GM13977 (cell line): ENCODE data around the gene ZSCAN2.
"Not testable (repeated sequence)": the region's sequence is repeated elsewhere in the genome, so short reads cannot be mapped to it uniquely, and the experiment has no call there.

Source experiments
- DNase-seq: peaks from one replicate; pipeline ENCODE4 v3.0.0; 2012; ENCODE audit warnings: low spot score
- in situ Hi-C: fragments of 300-500 bp; cut with MboI; formaldehyde crosslinking; loops from one replicate; pipeline ENCODE4 v1.12.0; 2022; ENCODE audit warnings: low sequenced_read_pairs, low pct_unique_long_range_greater_than_20kb, mixed read lengths, inconsistent platforms; ENCODE audit not compliant: unreplicated experiment
- TF ChIP-seq, protein P1 (sequence below): IDR thresholded peaks from 2 replicates; pipeline ENCODE4 v1.5.1; 2012; ENCODE audit warnings: mild to moderate bottlenecking, control low read depth; ENCODE audit not compliant: insufficient read depth; ENCODE audit errors: extremely low read depth, missing control alignments

Gene ZSCAN2

DNA sequence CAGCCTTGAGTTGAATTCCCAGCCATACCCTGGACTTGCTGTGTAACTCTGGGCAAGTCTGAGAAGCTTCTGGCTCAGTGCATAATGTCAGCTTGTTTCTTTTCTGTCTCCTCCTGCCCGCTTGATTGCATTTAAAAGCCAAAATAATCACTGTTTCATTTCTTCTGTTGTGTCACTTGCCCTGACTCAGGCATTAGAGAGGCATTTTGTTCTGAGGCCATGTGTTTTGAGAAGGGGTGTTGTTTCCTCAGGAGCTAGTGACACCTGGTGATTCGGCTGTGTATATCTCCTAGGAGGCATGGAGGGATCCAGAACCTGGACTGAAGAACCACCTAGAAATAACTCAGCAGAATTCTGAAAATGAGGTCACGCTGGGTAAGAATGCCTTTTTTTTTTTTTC, 37.3 kb downstream of the ZSCAN2 start:
- DNase-seq = no peak
- TF ChIP-seq, protein P1, sequence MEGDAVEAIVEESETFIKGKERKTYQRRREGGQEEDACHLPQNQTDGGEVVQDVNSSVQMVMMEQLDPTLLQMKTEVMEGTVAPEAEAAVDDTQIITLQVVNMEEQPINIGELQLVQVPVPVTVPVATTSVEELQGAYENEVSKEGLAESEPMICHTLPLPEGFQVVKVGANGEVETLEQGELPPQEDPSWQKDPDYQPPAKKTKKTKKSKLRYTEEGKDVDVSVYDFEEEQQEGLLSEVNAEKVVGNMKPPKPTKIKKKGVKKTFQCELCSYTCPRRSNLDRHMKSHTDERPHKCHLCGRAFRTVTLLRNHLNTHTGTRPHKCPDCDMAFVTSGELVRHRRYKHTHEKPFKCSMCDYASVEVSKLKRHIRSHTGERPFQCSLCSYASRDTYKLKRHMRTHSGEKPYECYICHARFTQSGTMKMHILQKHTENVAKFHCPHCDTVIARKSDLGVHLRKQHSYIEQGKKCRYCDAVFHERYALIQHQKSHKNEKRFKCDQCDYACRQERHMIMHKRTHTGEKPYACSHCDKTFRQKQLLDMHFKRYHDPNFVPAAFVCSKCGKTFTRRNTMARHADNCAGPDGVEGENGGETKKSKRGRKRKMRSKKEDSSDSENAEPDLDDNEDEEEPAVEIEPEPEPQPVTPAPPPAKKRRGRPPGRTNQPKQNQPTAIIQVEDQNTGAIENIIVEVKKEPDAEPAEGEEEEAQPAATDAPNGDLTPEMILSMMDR = no peak
- in situ Hi-C loops = no loop called here

DNA sequence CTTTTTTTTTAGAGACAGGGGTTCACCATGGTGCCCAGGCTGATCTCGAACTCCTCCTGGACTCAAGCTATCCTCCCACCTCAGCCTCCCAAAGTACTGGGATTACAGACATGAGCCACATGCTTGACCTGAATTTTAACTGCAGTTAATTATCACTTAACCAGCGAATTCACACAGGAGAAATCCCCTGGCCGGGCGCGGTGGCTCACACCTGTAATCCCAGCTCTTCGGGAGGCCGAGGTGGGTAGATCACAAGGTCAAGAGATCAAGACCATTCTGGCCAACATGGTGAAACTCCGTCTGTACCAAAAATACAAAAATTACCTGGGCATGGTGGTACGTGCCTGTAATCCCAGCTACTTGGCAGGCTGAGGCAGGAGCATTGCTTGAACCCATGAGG, 41.1 kb downstream of the ZSCAN2 start:
- in situ Hi-C loops, DNase-seq: not testable (repeated sequence)

DNA sequence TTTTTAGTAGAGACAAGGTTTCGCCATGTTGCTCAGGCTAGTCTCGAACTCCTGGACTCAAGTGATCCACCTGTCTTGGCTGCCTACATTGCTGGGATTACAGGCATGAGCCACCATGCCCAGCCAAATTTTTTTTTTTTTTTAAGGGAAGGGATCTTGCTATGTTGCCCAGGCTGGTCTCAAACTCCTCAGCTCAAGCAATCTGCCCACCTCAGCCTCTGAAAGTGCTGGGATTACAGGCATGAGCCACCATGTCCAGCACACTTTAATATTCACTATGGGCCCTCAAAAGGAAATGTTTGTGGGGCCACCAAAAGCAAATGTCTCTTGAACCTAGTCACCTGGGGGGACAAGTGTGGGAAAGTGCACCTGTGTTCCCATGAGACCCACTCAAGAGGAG, 41.8 kb downstream of the ZSCAN2 start:
- in situ Hi-C loops, DNase-seq: not testable (repeated sequence)

DNA sequence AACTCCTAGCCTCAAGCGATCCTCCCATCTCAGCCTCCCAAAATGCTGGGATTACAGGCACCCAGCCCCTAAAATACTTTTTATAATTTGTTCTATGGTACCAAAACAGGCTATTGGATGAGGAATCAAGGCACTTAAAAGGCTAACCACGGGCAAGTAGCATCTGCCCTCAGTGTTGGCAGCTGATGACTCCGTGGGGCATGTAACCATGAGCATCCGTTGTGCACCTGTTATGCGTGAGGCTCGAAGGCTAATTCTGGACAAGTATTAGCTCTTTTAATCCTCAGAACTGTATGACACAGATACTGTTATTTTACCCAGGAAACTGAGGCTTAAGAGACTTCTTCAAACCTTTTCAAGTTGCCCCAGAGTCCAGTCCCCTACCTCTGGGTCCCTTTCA, 43.0 kb downstream of the ZSCAN2 start:
- TF ChIP-seq, protein P1 = no peak
- in situ Hi-C loops = no loop called here
- DNase-seq = no peak

DNA sequence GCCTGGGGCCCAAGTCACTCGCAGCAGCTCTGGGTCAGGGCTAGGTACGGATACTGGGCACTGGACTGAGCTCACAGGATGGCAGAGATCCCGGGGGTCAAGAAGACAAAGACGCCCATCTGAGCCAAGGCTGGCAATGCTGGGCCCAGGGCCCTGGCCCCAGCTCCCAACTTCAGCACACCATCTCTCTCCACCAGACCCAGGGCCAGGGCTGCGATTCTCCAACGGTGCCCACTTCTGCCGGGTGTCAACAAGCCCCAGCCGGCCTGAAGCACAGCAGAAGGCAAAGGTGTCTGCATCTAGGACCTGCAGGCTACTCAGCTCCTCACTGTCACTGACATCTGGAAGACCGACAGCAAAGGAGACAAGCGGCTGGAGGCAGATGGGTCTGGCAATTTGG, 44.7 kb downstream of the ZSCAN2 start:
- in situ Hi-C loops = no loop called here
- TF ChIP-seq, protein P1 = no peak
- no peak for DNase-seq

DNA sequence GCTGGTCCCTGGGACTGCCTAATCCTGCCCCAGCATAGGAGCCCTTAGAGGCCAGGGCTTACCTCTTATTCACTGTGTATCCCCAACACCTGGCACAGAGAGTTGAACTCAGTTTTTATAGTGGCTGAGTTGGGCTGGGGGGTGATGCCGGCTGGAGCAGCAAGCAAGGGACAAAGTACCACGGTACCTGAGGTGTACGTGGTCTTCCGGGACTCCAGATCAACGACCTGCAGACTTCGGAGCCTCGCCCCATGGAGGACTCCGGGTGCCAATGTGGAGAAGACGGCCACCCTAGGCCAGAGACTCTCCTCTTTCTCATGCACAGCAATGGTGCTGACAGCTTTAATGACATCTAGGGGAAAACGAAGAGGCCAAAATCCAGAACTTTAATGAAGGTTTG, 45.2 kb downstream of the ZSCAN2 start:
- no peak for DNase-seq
- TF ChIP-seq, protein P1 = no peak
- in situ Hi-C loops = no loop called here

DNA sequence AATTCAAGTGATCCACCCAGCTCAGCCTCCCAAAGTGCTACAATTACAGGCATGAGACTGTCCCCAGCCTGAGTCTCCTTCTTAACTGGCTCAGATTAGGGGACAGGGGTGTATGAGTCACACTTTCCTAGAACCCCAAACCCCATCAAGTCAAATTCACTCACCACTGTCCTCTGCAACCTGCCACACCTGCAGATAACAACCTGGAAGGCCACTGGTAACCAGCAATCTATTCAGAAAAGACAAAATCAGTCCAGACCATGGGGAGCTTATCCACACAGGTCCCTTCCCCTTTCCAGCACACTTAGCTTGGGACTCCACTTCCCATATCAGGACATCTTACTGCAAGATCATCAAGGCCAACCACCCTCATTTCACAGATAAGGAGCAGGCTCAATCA, 46.9 kb downstream of the ZSCAN2 start:
- no peak for DNase-seq
- in situ Hi-C loops = no loop called here
- TF ChIP-seq, protein P1 = no peak

DNA sequence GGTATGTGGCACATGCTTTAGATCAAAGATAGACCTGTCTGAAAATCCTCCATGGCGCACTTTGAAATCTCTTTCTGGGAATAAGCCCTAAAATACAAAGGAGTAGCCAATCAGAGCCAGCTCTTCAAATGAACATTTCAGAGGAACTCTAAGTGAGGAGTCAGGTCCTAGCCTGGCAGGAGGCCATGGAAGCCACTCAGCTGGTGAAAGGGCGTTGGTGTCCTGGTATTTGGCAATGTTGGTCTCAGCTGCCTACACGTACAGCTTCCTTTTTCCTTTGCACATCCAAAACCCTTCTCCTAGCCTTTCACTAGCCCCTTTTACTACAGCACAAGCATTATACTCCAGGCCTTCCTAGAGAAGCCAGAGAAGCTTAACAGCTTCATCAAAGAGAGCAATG, 47.7 kb downstream of the ZSCAN2 start:
- in situ Hi-C loops = no loop called here
- no peak for DNase-seq
- TF ChIP-seq, protein P1 = no peak
